Testis (tissue), 3 donors: ENCODE data around the gene PLA2G4D. TPM values are rescaled to one million over a fixed set of nuclear protein-coding genes. Genes with fewer than 3 reads are reported as not detected.
A peak's percentile ranks its signal among the peaks of the same experiment; 100 is the strongest.

Experiments
- DNase-seq: peaks from one replicate; pipeline ENCODE4 v3.0.0-alpha.2; 2019
- H3K27ac ChIP-seq, 2 donors: fragments of 200-600 bp; sonication (generic); one replicate each; pipeline ENCODE4 v1.5.1; 2019
- H3K27me3 ChIP-seq: fragments of 200-600 bp; sonication (generic); one replicate; pipeline ENCODE4 v1.5.1; 2019
- H3K36me3 ChIP-seq: fragments of 200-600 bp; sonication (generic); one replicate; pipeline ENCODE4 v1.5.1; 2017; ENCODE audit warnings: low read depth; ENCODE audit errors: missing control alignments
- H3K4me1 ChIP-seq: fragments of 200-600 bp; sonication (generic); one replicate; pipeline ENCODE4 v1.5.1; 2019
- H3K4me3 ChIP-seq, 2 donors: fragments of 200-600 bp; sonication (generic); one replicate each; pipeline ENCODE4 v1.5.1; 2017 to 2019
- H3K9me3 ChIP-seq: fragments of 200-600 bp; sonication (generic); one replicate; pipeline ENCODE4 v1.5.1; 2017
- POLR2A ChIP-seq: fragments of 450-650 bp; IDR thresholded peaks from one replicate; pipeline ENCODE4 v1.6.1; 2017; ENCODE audit warnings: antibody characterized with exemption, mild to moderate bottlenecking, moderate library complexity
- WGBS, 2 donors: methylation state at CpG; one replicate each; pipeline ENCODE4 v1.1.5; 2018; 5-methylcytosine and 5-hydroxymethylcytosine counted together
- intact Hi-C: fragments of 100-400 bp; cut with DNase I; formaldehyde crosslinking; loops from one replicate; pipeline ENCODE4 v1.15.1; 2023; ENCODE audit warnings: low total_unique reads
- polyA plus RNA-seq: library from polyadenylated mRNA; stranded (reverse); fragments of 350-450 nt; fragmentation: Illumina TruSeq; extraction: RNeasy Lipid Tissue Mini Kit (QIAGEN cat#74804); gene quantifications from one replicate; pipeline ENCODE4 v1.2.3, GENCODE V29; 2014; ENCODE audit warnings: low read depth, low replicate concordance; ENCODE audit not compliant: insufficient read depth
- total RNA-seq, 2 donors: library from RNA; depleted of rRNA; stranded (reverse); fragments of >200 nt; gene quantifications; one replicate each; pipeline ENCODE4 v1.2.3, GENCODE V29; 2016
- TF ChIP-seq, protein P1 (sequence below), 3 experiments: fragments of 450-650 bp in 2 of 3; fragments of 200-600 bp in 1 of 3; sonication (generic) in 1 of 3; IDR thresholded peaks; one replicate each; pipeline ENCODE4 v1.5.1; 2016 to 2019; ENCODE audit warnings: antibody characterized with exemption in 3 of 3, mild to moderate bottlenecking in 2 of 3, moderate library complexity in 1 of 3

Gene PLA2G4D
- total and polyA plus RNA-seq, 3 donors from 2014 or later = 0.11 to 0.43 (median 0.16) TPM

GRCh38 chr15:42037656-42038055 is 56.7 kb downstream of the PLA2G4D start:
- H3K27ac ChIP-seq = no peak overlapping the region
- 57 to 72% methylated on average over 8 of the region's 8 CpGs for WGBS, 2 donors
- no peaks in the 10 kb centered on the region for H3K9me3 ChIP-seq
- H3K27me3 ChIP-seq = no peaks in the 10 kb centered on the region
- TF ChIP-seq POLR2A = no peak
- TF ChIP-seq, protein P1, sequence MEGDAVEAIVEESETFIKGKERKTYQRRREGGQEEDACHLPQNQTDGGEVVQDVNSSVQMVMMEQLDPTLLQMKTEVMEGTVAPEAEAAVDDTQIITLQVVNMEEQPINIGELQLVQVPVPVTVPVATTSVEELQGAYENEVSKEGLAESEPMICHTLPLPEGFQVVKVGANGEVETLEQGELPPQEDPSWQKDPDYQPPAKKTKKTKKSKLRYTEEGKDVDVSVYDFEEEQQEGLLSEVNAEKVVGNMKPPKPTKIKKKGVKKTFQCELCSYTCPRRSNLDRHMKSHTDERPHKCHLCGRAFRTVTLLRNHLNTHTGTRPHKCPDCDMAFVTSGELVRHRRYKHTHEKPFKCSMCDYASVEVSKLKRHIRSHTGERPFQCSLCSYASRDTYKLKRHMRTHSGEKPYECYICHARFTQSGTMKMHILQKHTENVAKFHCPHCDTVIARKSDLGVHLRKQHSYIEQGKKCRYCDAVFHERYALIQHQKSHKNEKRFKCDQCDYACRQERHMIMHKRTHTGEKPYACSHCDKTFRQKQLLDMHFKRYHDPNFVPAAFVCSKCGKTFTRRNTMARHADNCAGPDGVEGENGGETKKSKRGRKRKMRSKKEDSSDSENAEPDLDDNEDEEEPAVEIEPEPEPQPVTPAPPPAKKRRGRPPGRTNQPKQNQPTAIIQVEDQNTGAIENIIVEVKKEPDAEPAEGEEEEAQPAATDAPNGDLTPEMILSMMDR (IDR thresholded peaks at IDR 0.05) = no peak
- H3K36me3 ChIP-seq = no peaks in the 10 kb centered on the region
- intact Hi-C loops = no loop called here
- DNase-seq = no peak
- peaks cover 5% of the 10 kb centered on the region for H3K4me1 ChIP-seq
- H3K4me3 ChIP-seq = no peak overlapping the region

DNA sequence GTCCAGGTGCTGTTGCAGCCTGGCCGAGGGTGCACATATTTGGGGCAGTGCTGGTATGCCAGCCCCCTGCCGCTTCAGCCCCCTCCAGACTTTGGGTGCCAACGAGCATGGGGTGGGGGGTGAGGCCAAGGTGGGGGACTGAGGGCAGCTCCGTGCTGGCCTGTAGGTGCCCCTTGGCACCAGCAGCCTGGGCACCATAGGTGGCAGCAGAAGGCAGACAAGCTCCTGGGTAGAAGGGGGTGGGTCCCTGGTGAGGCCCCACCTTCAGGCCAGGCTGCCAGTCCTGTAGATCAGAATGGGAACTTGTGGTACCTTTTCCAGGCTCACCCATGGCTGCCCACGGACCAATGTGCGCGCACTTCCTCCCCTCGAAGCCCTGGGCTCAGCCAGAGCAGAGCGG is 57.4 kb downstream of the PLA2G4D start:
- intact Hi-C loops = no loop called here
- no peak for DNase-seq
- Histone ChIP-seq H3K27ac (no peak overlapping the region), H3K36me3 (no peaks in the 10 kb centered on the region), H3K4me1 (peaks cover 5% of the 10 kb centered on the region), H3K27me3 (no peaks in the 10 kb centered on the region), H3K9me3 (no peaks in the 10 kb centered on the region), H3K4me3 (peak overlapping the region in 1 of 2 donors; percentile 24)
- TF ChIP-seq, protein P1 (IDR thresholded peaks at IDR 0.05) = no peak
- no peak for TF ChIP-seq POLR2A
- 44 to 70% methylated on average over 2 to 9 of the region's 9 CpGs for WGBS, 2 donors

DNA sequence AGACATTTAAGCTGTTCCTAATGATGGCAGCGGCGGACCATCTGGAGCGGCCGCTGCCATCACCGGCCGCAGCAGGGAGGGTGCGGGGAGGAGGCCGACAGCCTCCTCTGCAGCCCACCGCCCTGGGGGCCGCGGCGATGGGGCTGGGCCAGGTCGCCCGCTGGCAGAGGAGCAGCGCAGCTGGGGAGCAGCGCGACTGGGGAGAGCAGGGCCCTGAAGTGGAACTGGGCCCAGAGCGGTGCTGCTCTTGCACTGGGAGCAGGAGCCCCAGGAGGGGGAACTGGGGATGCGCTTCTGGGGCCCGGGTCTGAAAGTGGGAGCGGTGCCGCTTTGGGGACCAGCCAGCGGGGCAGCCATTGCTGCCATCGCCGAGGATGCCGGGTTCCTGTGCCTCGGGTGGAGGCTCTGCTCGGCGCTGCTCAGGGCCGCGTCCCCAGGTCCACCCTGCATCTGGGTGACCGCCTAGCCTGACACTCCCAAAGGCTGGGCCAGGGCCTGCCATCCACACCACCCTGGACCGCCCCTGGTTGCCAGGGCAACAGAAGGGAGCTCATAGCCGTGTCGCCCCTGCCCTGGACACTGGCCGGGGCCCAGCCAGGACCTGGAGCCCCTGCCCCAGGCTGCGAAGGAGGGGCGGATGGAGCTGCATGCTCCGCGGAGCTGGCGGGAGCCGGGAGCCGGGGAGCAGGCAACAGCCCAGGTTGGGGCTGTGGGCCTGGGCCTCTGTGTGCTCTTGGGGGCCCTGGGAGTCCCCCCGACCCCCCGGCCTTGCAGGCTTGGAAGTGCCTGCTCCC is 58.1 kb downstream of the PLA2G4D start:
- WGBS, 2 donors = 64 to 74% methylated on average over 11 to 42 of the region's 45 CpGs
- peaks cover 5% of the 10 kb centered on the region for H3K4me1 ChIP-seq
- TF ChIP-seq, protein P1 (IDR thresholded peaks at IDR 0.05) = no peak
- TF ChIP-seq POLR2A = no peak
- no peak overlapping the region for H3K27ac ChIP-seq
- DNase-seq = no peak
- H3K4me3 ChIP-seq = peak overlapping the region in 1 of 2 donors; percentile 24
- no peaks in the 10 kb centered on the region for H3K27me3 ChIP-seq
- intact Hi-C loops = no loop called here
- H3K9me3 ChIP-seq = no peaks in the 10 kb centered on the region
- H3K36me3 ChIP-seq = no peaks in the 10 kb centered on the region

GRCh38 chr15:42035435-42035761 is 59.0 kb downstream of the PLA2G4D start:
- Histone ChIP-seq H3K27ac (no peak overlapping the region), H3K27me3 (no peaks in the 10 kb centered on the region), H3K9me3 (no peaks in the 10 kb centered on the region), H3K4me1 (peaks cover 5% of the 10 kb centered on the region), H3K36me3 (no peaks in the 10 kb centered on the region), H3K4me3 (no peak overlapping the region)
- no peak for DNase-seq
- 68 to 69% methylated on average over 3 of the region's 3 CpGs for WGBS, 2 donors
- TF ChIP-seq, protein P1 (IDR thresholded peaks at IDR 0.05) = no peak
- no peak for TF ChIP-seq POLR2A
- intact Hi-C loops = no loop called here
